ENCODE data around the gene MBD5. TPM values are rescaled to one million over a fixed set of nuclear protein-coding genes. Genes with fewer than 3 reads are reported as not detected.

The MBD5 gene
- total and polyA plus RNA-seq, 4 donors, result 2.0 to 15.9 (median 9.5) TPM

DNA sequence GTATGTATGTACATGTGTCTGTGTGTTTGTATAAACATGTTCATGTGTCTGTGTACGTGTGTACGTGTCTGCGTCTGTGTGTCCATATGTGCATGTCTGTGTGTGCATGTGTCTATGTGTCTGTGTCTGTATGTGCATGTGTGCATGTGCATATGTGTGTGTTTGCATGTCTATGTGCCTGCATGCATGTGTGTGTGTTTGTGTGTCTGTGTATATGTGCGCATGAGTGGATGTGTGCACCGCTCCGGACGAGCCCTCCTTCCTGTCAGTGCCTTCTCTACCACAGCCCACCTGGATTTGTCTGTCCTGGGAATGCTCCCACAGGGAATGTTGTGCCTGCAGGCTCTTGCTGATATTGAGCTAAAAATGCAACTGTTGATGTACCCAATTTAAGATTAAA lies 510.3 kb downstream of the MBD5 start:
- Histone ChIP-seq H3K4me1 (ENCODE audit: control insufficient read depth in 4 of 4, insufficient read depth in 4 of 4, low read length in 3 of 4) (no peaks in the 10 kb centered on the region), H3K27ac (ENCODE audit: low read depth in 1 of 2, low read length in 2 of 2) (no peak overlapping the region), H3K4me3 (ENCODE audit: low read depth in 1 of 3, low read length in 3 of 3) (no peak overlapping the region), H3K9me3 (ENCODE audit: control insufficient read depth in 4 of 4, low read length in 3 of 4) (no peaks in the 10 kb centered on the region), H3K27me3 (ENCODE audit: control insufficient read depth in 4 of 4, insufficient read depth in 4 of 4, low read length in 3 of 4) (no peaks in the 10 kb centered on the region), H3K9ac (ENCODE audit: low read depth in 1 of 2, low read length in 2 of 2) (no peak overlapping the region), H3K36me3 (ENCODE audit: control insufficient read depth in 4 of 4, insufficient read depth in 3 of 4, low read depth in 1 of 4, low read length in 3 of 4) (no peaks in the 10 kb centered on the region)
- 95% methylated on average over 7 of the region's 7 CpGs for WGBS
- no peak for DNase-seq (ENCODE audit: low spot score)
- TF ChIP-seq EGR1 (IDR thresholded peaks at IDR 0.05; ENCODE audit: low read depth in 2 of 2) (no peak), FOXA1 (IDR thresholded peaks at IDR 0.05) (no peak), TAF1 (conservative IDR thresholded peaks at IDR 0.05) (no peak), HNF4A (conservative IDR thresholded peaks at IDR 0.05) (no peak), SP1 (IDR thresholded peaks at IDR 0.05) (no peak), YY1 (IDR thresholded peaks at IDR 0.05) (no peak), RAD21 (IDR thresholded peaks at IDR 0.05) (no peak), FOXA2 (IDR thresholded peaks at IDR 0.05) (no peak), RXRA (IDR thresholded peaks at IDR 0.05) (no peak), HNF4G (IDR thresholded peaks at IDR 0.05) (no peak), GABPA (IDR thresholded peaks at IDR 0.05 in 1 of 2, conservative IDR thresholded peaks at IDR 0.05 in 1 of 2) (no peak), NR2F2 (IDR thresholded peaks at IDR 0.05) (no peak), JUND (IDR thresholded peaks at IDR 0.05) (no peak)
- TF ChIP-seq, protein P1, sequence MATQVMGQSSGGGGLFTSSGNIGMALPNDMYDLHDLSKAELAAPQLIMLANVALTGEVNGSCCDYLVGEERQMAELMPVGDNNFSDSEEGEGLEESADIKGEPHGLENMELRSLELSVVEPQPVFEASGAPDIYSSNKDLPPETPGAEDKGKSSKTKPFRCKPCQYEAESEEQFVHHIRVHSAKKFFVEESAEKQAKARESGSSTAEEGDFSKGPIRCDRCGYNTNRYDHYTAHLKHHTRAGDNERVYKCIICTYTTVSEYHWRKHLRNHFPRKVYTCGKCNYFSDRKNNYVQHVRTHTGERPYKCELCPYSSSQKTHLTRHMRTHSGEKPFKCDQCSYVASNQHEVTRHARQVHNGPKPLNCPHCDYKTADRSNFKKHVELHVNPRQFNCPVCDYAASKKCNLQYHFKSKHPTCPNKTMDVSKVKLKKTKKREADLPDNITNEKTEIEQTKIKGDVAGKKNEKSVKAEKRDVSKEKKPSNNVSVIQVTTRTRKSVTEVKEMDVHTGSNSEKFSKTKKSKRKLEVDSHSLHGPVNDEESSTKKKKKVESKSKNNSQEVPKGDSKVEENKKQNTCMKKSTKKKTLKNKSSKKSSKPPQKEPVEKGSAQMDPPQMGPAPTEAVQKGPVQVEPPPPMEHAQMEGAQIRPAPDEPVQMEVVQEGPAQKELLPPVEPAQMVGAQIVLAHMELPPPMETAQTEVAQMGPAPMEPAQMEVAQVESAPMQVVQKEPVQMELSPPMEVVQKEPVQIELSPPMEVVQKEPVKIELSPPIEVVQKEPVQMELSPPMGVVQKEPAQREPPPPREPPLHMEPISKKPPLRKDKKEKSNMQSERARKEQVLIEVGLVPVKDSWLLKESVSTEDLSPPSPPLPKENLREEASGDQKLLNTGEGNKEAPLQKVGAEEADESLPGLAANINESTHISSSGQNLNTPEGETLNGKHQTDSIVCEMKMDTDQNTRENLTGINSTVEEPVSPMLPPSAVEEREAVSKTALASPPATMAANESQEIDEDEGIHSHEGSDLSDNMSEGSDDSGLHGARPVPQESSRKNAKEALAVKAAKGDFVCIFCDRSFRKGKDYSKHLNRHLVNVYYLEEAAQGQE (IDR thresholded peaks at IDR 0.05), result no peak
- TF ChIP-seq, protein P2, sequence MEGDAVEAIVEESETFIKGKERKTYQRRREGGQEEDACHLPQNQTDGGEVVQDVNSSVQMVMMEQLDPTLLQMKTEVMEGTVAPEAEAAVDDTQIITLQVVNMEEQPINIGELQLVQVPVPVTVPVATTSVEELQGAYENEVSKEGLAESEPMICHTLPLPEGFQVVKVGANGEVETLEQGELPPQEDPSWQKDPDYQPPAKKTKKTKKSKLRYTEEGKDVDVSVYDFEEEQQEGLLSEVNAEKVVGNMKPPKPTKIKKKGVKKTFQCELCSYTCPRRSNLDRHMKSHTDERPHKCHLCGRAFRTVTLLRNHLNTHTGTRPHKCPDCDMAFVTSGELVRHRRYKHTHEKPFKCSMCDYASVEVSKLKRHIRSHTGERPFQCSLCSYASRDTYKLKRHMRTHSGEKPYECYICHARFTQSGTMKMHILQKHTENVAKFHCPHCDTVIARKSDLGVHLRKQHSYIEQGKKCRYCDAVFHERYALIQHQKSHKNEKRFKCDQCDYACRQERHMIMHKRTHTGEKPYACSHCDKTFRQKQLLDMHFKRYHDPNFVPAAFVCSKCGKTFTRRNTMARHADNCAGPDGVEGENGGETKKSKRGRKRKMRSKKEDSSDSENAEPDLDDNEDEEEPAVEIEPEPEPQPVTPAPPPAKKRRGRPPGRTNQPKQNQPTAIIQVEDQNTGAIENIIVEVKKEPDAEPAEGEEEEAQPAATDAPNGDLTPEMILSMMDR (IDR thresholded peaks at IDR 0.05; ENCODE audit: low read depth, low read length, missing input control), result no peak
- TF ChIP-seq, protein P3, sequence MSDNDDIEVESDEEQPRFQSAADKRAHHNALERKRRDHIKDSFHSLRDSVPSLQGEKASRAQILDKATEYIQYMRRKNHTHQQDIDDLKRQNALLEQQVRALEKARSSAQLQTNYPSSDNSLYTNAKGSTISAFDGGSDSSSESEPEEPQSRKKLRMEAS (IDR thresholded peaks at IDR 0.05), result no peak
- TF ChIP-seq, protein P4, sequence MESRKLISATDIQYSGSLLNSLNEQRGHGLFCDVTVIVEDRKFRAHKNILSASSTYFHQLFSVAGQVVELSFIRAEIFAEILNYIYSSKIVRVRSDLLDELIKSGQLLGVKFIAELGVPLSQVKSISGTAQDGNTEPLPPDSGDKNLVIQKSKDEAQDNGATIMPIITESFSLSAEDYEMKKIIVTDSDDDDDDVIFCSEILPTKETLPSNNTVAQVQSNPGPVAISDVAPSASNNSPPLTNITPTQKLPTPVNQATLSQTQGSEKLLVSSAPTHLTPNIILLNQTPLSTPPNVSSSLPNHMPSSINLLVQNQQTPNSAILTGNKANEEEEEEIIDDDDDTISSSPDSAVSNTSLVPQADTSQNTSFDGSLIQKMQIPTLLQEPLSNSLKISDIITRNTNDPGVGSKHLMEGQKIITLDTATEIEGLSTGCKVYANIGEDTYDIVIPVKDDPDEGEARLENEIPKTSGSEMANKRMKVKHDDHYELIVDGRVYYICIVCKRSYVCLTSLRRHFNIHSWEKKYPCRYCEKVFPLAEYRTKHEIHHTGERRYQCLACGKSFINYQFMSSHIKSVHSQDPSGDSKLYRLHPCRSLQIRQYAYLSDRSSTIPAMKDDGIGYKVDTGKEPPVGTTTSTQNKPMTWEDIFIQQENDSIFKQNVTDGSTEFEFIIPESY (IDR thresholded peaks at IDR 0.05), result no peak
- TF ChIP-seq, protein P5, sequence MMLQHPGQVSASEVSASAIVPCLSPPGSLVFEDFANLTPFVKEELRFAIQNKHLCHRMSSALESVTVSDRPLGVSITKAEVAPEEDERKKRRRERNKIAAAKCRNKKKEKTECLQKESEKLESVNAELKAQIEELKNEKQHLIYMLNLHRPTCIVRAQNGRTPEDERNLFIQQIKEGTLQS (IDR thresholded peaks at IDR 0.05), result no peak

All from liver (tissue), 9 donors.